Omental fat pad (tissue), 4 donors: Measurements from ENCODE around the gene TAS1R2. TPM values are rescaled to one million over a fixed set of nuclear protein-coding genes. Genes with fewer than 3 reads are reported as not detected.

Experiments used
- ATAC-seq: fragments of 150-250 bp; one replicate; pipeline ENCODE4 v1.9.1; 2016; ENCODE audit warnings: mild to moderate bottlenecking, moderate library complexity; ENCODE audit not compliant: low FRiP score
- DNase-seq: peaks from one replicate; pipeline ENCODE4 v3.0.0-alpha.2; 2019; ENCODE audit warnings: low spot score
- total RNA-seq, 4 donors: library from RNA; depleted of rRNA; stranded (reverse); fragments of >200 nt; gene quantifications; one replicate each; pipeline ENCODE4 v1.1.0, GENCODE V29; 2016
- TF ChIP-seq, protein P1 (sequence below), 3 donors: fragments of 450-650 bp; IDR thresholded peaks; one replicate each; pipeline ENCODE4 v1.5.1; 2016 to 2017; ENCODE audit warnings: antibody characterized with exemption in 3 of 3, mild to moderate bottlenecking in 3 of 3, moderate library complexity in 2 of 3

Gene TAS1R2
- total RNA-seq, 4 donors from 2014 or later, result not detected

DNA sequence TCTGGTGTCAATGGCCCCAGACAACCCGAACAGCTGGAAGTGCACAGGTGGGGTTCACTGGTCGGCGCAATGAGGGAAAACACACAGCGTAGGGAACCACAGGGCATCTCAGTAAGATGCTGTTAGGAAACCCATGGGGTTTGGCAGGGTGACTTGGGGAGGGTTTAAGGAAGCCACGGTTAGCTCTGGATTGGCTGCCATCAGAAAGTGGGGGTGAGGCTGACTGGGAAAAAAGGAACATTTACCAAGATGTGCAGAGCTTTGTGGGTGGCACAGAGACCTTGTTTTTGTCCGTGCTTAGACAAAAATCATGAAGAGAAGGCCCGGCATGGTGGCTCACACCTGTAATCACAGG, 31.9 kb upstream of the TAS1R2 start:
- no peak for ATAC-seq
- DNase-seq, result no peak

DNA sequence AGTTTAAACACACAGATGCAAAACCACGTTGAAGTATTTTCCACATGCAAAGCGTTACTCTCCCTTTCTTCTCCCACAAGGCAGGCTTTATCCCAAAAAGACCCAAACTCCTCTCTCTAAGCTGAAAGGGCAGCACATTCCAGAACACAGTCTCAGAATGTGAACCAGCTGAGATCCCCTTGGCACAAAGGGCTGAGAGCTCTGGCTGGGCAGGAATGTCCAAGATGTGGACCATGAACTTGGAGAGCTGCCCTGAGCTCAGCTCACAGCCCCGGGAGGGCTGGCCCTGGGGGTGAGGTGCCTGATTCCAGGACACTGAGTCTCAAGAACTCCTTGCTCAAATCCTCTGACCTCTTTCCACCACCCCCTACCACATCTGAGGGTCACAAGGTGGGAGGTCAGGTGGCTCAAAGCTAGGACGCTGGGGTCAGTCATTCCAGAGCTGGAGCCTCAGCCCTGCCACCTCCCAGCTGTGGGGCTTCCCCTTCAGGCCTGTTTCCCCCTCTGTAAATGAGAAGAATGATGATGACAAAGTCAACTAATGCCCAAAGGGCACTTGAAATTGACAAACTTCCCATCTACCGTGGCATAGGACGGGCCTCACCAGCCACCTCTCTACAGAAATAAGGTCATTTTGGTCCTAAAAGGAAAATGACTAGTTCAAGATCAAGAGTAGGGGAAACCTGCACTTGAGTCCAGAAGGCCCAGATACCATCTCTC, 31.4 kb upstream of the TAS1R2 start:
- no peak for DNase-seq
- TF ChIP-seq, protein P1, sequence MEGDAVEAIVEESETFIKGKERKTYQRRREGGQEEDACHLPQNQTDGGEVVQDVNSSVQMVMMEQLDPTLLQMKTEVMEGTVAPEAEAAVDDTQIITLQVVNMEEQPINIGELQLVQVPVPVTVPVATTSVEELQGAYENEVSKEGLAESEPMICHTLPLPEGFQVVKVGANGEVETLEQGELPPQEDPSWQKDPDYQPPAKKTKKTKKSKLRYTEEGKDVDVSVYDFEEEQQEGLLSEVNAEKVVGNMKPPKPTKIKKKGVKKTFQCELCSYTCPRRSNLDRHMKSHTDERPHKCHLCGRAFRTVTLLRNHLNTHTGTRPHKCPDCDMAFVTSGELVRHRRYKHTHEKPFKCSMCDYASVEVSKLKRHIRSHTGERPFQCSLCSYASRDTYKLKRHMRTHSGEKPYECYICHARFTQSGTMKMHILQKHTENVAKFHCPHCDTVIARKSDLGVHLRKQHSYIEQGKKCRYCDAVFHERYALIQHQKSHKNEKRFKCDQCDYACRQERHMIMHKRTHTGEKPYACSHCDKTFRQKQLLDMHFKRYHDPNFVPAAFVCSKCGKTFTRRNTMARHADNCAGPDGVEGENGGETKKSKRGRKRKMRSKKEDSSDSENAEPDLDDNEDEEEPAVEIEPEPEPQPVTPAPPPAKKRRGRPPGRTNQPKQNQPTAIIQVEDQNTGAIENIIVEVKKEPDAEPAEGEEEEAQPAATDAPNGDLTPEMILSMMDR (IDR thresholded peaks at IDR 0.05), result no peak
- ATAC-seq, result no peak

More for the DNA sequence above, 31.9 kb upstream of the TAS1R2 start:
- TF ChIP-seq, protein P1 (IDR thresholded peaks at IDR 0.05), result no peak

DNA sequence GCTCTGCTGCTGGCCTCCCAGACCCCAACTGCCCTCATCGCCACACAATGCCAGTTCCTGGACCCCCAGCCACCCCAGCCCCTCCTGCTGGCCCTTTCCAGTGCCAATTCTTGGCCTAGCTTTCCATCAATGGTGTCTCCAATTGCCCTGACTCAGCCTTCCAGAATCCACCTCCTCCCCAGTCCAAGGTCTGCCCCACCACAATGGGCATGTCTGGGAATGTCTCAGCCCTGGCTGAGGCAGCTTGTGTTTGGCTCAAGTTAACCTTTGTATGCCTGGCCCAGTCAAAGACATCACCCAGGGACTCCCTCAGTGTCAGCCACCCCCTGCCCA, 26.5 kb upstream of the TAS1R2 start:
- ATAC-seq, result no peak
- TF ChIP-seq, protein P1 (IDR thresholded peaks at IDR 0.05), result no peak
- DNase-seq, result no peak

DNA sequence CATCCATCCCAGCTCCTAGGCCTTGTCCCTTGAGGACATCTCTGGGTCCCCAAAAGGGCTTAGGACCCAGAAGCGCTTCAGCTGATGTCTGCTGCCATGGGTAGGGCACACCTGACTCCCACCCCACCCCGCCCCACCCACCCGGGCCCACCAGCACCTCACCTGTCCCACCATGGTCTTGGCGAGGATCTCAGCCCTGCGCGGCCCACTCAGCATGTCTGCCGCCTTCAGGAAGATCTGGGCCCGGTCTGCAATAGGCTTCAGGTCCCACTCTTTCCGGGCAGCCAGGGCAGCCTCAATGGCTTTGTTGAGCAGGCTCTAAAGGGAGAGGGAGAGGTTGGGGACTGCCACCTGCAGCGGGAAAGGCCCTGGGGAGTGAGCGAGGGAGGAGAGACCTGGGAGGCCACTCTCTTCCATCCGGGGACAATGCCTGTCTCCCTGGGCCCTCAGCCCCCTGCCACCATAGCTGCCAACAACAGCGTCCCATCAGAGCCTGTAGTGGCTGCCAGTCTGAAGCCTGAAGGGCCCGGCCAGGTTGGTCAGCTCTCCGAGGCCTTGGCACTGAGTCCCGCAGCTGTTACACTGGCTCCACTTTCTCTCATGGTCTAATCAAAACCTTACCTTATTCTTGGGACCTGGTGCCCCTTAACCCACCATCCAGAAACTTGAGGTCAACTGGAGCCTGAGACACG, 26.0 kb upstream of the TAS1R2 start:
- DNase-seq (no peak), ATAC-seq (no peak)
- TF ChIP-seq, protein P1 (IDR thresholded peaks at IDR 0.05), result no peak

DNA sequence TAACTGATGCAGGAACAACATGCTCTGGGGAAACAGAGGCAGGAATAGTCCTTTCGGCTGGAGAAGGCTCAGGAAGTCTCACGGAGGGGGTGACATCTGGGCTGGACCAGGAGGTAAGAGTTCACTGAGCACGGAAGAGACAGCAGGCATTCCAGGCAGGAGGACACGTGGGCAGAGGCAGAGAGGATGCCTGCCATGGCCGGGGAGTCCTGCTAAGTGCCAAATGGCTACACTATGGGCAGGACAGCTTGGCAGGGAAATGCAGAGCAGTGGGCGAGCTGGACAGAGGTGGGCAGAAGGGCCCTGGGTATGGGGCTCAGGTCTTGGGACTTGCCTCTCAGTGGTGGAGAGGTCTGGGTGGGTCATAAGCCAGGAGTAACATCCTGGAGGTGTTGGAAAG, 25.3 kb upstream of the TAS1R2 start:
- ATAC-seq, result no peak
- no peak for DNase-seq
- TF ChIP-seq, protein P1 (IDR thresholded peaks at IDR 0.05), result no peak

DNA sequence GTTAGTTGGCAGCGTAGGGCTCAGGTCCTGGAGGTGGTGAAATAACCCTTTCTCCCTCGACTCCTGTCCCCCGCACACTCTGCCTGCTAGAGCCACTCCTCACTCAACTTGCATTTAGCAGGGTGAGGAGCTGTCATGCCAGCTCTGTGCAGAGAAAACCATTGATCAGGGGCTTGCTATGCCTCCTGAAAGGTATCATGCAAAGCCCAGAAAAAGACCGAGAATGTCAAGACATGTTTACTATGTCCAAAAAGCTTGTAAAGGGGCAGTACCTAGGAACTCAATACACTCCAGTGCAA, 24.9 kb upstream of the TAS1R2 start:
- TF ChIP-seq, protein P1 (IDR thresholded peaks at IDR 0.05), result no peak
- ATAC-seq (no peak), DNase-seq (no peak)
